Activated CD4-positive, alpha-beta T cell treated with anti-CD3 and anti-CD28 coated beads for 4 hours (primary cell): ENCODE results near the gene SLCO1C1.

Source experiments
- DNase-seq, 2 donors: peaks; one replicate each; pipeline ENCODE4 v3.0.0-alpha.2; 2020

Gene SLCO1C1

GRCh38 chr12:20801035-20801434, 105.9 kb downstream of the SLCO1C1 start:
- no peak for DNase-seq
